Liver (tissue), 9 donors: ENCODE measurements around the gene LINC01488. TPM values are rescaled to one million over a fixed set of nuclear protein-coding genes. Genes with fewer than 3 reads are reported as not detected.

Source experiments
- DNase-seq: peaks from one replicate; pipeline ENCODE4 v3.0.0-alpha.2; 2017; ENCODE audit warnings: low spot score
- H3K27ac ChIP-seq, 2 donors: one replicate each; pipeline ENCODE4 v1.7.0; 2013; ENCODE audit warnings: inconsistent platforms in 2 of 2, low read length in 2 of 2, control low read depth in 1 of 2, low read depth in 1 of 2, mild to moderate bottlenecking in 1 of 2
- H3K27me3 ChIP-seq, 4 donors: one replicate each; pipeline versions ENCODE4 v1.6.1 to v1.7.0; 2013; ENCODE audit warnings: low read length in 3 of 4, inconsistent platforms in 1 of 4, mild to moderate bottlenecking in 1 of 4, moderate library complexity in 1 of 4; ENCODE audit not compliant: control insufficient read depth in 4 of 4, insufficient read depth in 4 of 4
- H3K36me3 ChIP-seq, 4 donors: one replicate each; pipeline versions ENCODE4 v1.6.1 to v1.7.0; 2013; ENCODE audit warnings: low read length in 3 of 4, mild to moderate bottlenecking in 3 of 4, low read depth in 1 of 4, moderate library complexity in 1 of 4; ENCODE audit not compliant: control insufficient read depth in 4 of 4, insufficient read depth in 3 of 4
- H3K4me1 ChIP-seq, 4 donors: one replicate each; pipeline versions ENCODE4 v1.6.1 to v1.7.0; 2013; ENCODE audit warnings: low read length in 3 of 4, mild to moderate bottlenecking in 3 of 4, moderate library complexity in 1 of 4; ENCODE audit not compliant: control insufficient read depth in 4 of 4, insufficient read depth in 4 of 4
- H3K4me3 ChIP-seq, 3 donors: one replicate each; pipeline versions ENCODE4 v1.6.1 to v1.7.0; 2013; ENCODE audit warnings: low read length in 3 of 3, control low read depth in 1 of 3, low read depth in 1 of 3, mild to moderate bottlenecking in 1 of 3
- H3K9ac ChIP-seq, 2 donors: one replicate each; pipeline ENCODE4 v1.7.0; 2013; ENCODE audit warnings: low read length in 2 of 2, mild to moderate bottlenecking in 2 of 2, moderate library complexity in 2 of 2, control low read depth in 1 of 2, low read depth in 1 of 2
- H3K9me3 ChIP-seq, 4 donors: one replicate each; pipeline versions ENCODE4 v1.6.1 to v1.7.0; 2013; ENCODE audit warnings: low read length in 3 of 4; ENCODE audit not compliant: control insufficient read depth in 4 of 4
- ATF3 ChIP-seq: IDR thresholded peaks from 2 replicates; pipeline ENCODE4 v1.6.1; 2016; ENCODE audit warnings: antibody characterized with exemption
- FOXA1 ChIP-seq: IDR thresholded peaks from 2 replicates; pipeline ENCODE4 v1.6.1; 2016; ENCODE audit warnings: antibody characterized with exemption
- FOXA2 ChIP-seq: IDR thresholded peaks from 2 replicates; pipeline ENCODE4 v1.6.1; 2016; ENCODE audit warnings: antibody characterized with exemption
- HNF4A ChIP-seq, 2 donors: conservative IDR thresholded peaks; 2 replicates each; pipeline ENCODE4 v1.6.1; 2016; ENCODE audit warnings: antibody characterized with exemption in 2 of 2, mild to moderate bottlenecking in 2 of 2
- JUND ChIP-seq, 2 donors: IDR thresholded peaks; 2 replicates each; pipeline ENCODE4 v1.6.1; 2016; ENCODE audit warnings: antibody characterized with exemption in 2 of 2
- NR2F2 ChIP-seq: IDR thresholded peaks from 2 replicates; pipeline ENCODE4 v1.6.1; 2016; ENCODE audit warnings: antibody characterized with exemption
- RAD21 ChIP-seq, 2 donors: IDR thresholded peaks; 2 replicates each; pipeline ENCODE4 v1.6.1; 2016; ENCODE audit warnings: antibody characterized with exemption in 2 of 2, mild to moderate bottlenecking in 2 of 2
- REST ChIP-seq: IDR thresholded peaks from 2 replicates; pipeline ENCODE4 v1.6.1; 2016; ENCODE audit warnings: antibody characterized with exemption, mild to moderate bottlenecking
- RXRA ChIP-seq, 2 donors: IDR thresholded peaks; 2 replicates each; pipeline ENCODE4 v1.6.1; 2017 to 2018; ENCODE audit warnings: antibody characterized with exemption in 2 of 2, mild to moderate bottlenecking in 1 of 2
- SP1 ChIP-seq: IDR thresholded peaks from 2 replicates; pipeline ENCODE4 v1.6.1; 2018; ENCODE audit warnings: antibody characterized with exemption, mild to moderate bottlenecking
- TAF1 ChIP-seq: conservative IDR thresholded peaks from 2 replicates; pipeline ENCODE4 v1.6.1; 2016; ENCODE audit warnings: antibody characterized with exemption, mild to moderate bottlenecking
- YY1 ChIP-seq: IDR thresholded peaks from 2 replicates; pipeline ENCODE4 v1.6.1; 2016; ENCODE audit warnings: antibody characterized with exemption, mild to moderate bottlenecking
- WGBS: extraction: QIAGEN DNeasy Blood & Tissue Kit; methylation state at CpG from one replicate; pipeline ENCODE4 v1.1.7; 2013; 5-methylcytosine and 5-hydroxymethylcytosine counted together
- polyA plus RNA-seq, 2 donors: library from polyadenylated mRNA; stranded (reverse) in 1 of 2; unstranded in 1 of 2; fragments of 200-250 nt in 1 of 2; fragments of >200 nt in 1 of 2; fragmentation: Nextera tagmentation in 1 of 2; extraction: Ambion mirVana in 1 of 2; gene quantifications; one replicate each; pipeline versions ENCODE4 v1.2.1 to v1.2.3, GENCODE V29; 2013 to 2015
- total RNA-seq, 2 donors: library from RNA; depleted of rRNA; stranded (reverse); fragments of >200 nt; gene quantifications; one replicate each; pipeline ENCODE4 v1.2.3, GENCODE V29; 2014
- donor health status: healthy.
- donor health status: healthy.
- donor health status: healthy.
- donor health status: healthy.
- donor health status: healthy.

LINC01488 gene
- total and polyA plus RNA-seq, 4 donors: 0.05 to 2.3 (median 0.60) TPM

- 78% methylated on average over 22 of the region's 22 CpGs for WGBS
- Histone ChIP-seq H3K36me3 (no peaks in the 10 kb centered on the region), H3K4me1 (peaks cover 0 to 10% (median under 1%) of the 10 kb centered on the region in 4 donors), H3K27me3 (no peaks in the 10 kb centered on the region), H3K4me3 (no peak overlapping the region), H3K27ac (no peak overlapping the region), H3K9me3 (no peaks in the 10 kb centered on the region), H3K9ac (no peak overlapping the region)
- TF ChIP-seq RXRA (IDR thresholded peaks at IDR 0.05) (no peak), RAD21 (IDR thresholded peaks at IDR 0.05) (no peak), NR2F2 (no peak), SP1 (no peak), TAF1 (no peak), JUND (IDR thresholded peaks at IDR 0.05) (no peak), FOXA2 (no peak)
- no peak for DNase-seq
Observed at GRCh38 chr11:69491071-69492031, 9.9 kb downstream of the LINC01488 start.

GRCh38 chr11:69492201-69492991 is 10.9 kb downstream of the LINC01488 start:
- WGBS: 92% methylated on average over 27 of the region's 27 CpGs
- H3K27me3 ChIP-seq: no peaks in the 10 kb centered on the region
- H3K27ac ChIP-seq: no peak overlapping the region
- H3K36me3 ChIP-seq: no peaks in the 10 kb centered on the region
- no peak overlapping the region for H3K4me3 ChIP-seq
- no peak for DNase-seq
- TF ChIP-seq FOXA1: no peak
- TF ChIP-seq RAD21 (IDR thresholded peaks at IDR 0.05): no peak
- no peak for TF ChIP-seq ATF3
- TF ChIP-seq TAF1: no peak
- TF ChIP-seq REST: no peak
- TF ChIP-seq HNF4A (conservative IDR thresholded peaks at IDR 0.05): no peak
- TF ChIP-seq YY1: no peak
- TF ChIP-seq NR2F2: no peak
- H3K4me1 ChIP-seq: peaks cover 2 to 7% (median 5%) of the 10 kb centered on the region in 4 donors
- H3K9me3 ChIP-seq: no peaks in the 10 kb centered on the region
- H3K9ac ChIP-seq: no peak overlapping the region
